Activated CD4-positive, alpha-beta T cell treated with anti-CD3 and anti-CD28 coated beads, Interleukin-2, amount 50 U/mL, for 16 hours (primary cell): ENCODE measurements around the gene REPIN1.
A peak's percentile ranks its signal among the peaks of the same experiment; 100 is the strongest.

Source experiments
- DNase-seq: peaks from one replicate; pipeline ENCODE4 v3.0.0-alpha.2; 2020

Gene REPIN1

GRCh38 chr7:150337659-150338081 lies 31.0 kb upstream of the REPIN1 start:
- DNase-seq = no peak

- no peak for DNase-seq
Measured at GRCh38 chr7:150338166-150338829, 30.3 kb upstream of the REPIN1 start.

DNA sequence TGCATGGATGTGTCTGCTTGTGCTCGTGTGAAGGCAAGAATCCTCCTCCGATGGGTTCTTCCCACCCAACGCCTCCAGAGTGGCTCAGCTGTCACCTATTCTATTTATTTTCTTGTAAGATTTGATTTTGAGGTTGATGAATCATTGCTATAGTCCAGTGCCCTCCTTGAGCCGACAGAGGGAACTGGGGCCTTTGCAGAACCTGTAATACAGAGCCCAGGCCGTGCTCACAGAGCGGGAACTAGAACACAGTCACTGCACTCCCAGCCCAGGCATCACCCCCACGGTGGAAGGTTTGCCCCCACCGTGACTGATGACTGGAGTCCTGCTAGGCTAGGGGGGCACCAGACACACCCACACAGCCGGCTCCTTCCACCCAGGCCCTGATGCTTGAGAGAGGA lies 29.2 kb upstream of the REPIN1 start:
- no peak for DNase-seq

- DNase-seq = no peak
Measured at GRCh38 chr7:150340024-150340749, 28.4 kb upstream of the REPIN1 start.

GRCh38 chr7:150340875-150341262 lies 27.8 kb upstream of the REPIN1 start:
- no peak for DNase-seq

DNA sequence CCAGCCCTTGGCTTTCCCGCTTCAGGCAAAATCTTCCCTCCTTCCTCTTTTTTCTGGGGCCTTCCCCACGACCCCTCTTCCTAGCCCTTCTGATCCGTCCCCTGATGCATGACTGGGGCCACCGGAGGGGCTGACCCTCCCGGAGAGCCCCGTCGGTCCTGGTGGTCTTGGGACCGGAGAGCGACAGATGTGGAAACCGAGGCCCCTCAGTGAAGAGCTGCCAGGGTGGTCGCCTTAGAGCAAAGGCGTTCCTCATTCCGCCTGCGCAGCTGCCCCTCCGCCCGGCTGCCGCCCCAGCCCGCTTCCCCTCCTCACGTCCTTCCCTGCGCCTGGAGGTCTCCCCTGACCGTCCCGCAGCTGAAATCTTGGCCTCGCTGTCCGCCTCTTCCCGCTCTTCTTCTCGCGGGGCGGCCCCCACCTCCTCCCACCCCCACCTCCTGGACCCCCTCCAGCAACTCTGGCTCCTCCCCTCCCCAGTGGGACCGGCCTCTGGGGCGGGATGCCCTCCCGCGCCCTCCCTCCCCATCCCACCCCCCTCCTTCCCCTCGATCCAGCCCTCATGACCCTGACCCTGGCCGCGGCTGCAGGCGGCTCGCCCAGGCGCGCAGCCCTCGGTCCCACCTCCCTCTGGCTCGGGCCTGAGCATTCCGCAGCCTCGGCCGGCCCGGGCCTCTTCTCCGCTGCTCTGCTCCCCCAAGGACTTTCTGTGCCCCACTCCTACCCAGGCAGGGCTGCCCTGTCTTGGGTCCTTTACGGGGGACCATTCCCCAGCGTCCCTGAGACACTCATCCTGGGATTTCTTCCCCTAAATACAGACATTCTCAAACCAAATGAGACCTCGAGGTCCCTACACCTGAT lies 27.1 kb upstream of the REPIN1 start, which contains the start of gene RARRES2:
TSS of gene RARRES2 (minus strand) at position 367 of the 858 bp plus-strand sequence. CDS start 1,020 bp downstream, outside the sequence.
- DNase-seq = no peak

DNA sequence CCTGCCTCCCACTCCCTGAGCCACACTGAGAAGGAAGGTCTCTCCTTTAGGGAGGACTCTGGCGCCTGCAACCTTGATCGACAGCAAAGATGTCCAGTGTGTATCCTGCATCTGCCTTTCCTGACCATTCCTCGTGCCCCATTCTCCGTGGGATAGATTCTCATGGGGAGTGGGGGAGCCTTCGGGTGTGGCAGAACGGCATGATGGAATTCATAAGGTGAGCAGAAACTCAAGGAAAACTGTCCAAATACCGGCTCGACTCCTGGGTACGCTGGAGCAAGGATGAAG lies 26.6 kb upstream of the REPIN1 start:
- DNase-seq = no peak

DNA sequence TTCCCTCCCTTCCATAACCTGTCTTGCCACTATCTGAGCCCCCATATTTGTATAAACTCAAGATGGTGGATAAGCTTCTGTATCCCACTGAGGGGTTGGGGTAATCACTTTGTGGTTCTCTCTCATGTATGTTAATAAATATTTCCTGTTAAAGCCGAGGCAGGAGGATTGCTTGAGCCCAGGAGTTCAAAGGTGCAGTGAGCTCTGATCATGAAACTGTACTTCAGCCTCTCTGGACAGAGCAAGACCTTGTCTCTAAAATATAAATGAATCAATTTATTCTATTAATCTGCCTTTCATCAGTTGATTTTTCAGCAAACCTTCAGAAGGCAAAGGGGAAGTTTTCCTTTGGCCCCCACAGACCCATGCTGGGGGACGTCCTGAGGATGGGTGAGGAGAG lies 25.4 kb upstream of the REPIN1 start:
- DNase-seq = no peak

DNA sequence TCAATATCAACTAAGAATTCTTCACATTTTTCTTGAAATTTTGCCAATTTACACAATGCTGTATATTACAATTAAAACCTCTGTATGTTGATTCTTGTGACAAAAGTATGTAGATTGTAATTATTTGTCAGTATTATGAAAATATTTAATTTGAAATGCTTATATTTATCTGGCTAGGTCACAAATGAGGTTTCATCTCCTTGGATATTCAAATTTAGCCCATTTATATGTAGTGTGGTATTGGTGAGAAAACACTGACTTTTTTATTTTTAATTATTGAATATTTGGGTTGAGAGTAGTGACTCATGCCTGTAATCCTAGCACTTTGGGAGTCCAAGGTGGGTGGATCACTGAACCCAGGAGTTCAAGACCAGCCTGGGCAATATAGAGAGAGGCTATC lies 24.3 kb upstream of the REPIN1 start:
- DNase-seq = no peak

- DNase-seq = no peak
Measured at GRCh38 chr7:150345012-150345411, 23.6 kb upstream of the REPIN1 start.

DNA sequence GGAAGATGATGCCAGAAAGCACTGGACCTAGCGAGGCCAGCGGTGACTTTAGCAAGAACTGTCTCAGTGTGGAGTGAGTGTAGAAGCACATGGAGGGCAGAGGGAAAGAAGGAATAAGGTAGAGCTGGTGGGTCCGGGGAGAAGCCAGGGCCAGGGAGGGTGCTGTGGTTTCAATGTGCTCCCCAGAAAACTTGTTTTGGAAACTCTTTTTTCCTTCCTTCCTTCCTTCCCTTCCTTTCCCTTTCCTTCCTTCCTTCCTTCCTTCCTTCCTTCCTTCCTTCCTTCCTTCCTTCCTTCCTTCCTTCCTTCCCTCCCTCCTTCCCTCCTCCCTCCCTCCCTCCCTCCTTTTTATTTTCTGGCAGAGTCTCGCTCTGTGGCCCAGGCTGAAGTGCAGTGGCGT lies 21.7 kb upstream of the REPIN1 start:
- no peak for DNase-seq

GRCh38 chr7:150351587-150352194 lies 16.9 kb upstream of the REPIN1 start:
- no peak for DNase-seq

- no peak for DNase-seq
Measured at GRCh38 chr7:150355666-150356059, 13.0 kb upstream of the REPIN1 start.

DNA sequence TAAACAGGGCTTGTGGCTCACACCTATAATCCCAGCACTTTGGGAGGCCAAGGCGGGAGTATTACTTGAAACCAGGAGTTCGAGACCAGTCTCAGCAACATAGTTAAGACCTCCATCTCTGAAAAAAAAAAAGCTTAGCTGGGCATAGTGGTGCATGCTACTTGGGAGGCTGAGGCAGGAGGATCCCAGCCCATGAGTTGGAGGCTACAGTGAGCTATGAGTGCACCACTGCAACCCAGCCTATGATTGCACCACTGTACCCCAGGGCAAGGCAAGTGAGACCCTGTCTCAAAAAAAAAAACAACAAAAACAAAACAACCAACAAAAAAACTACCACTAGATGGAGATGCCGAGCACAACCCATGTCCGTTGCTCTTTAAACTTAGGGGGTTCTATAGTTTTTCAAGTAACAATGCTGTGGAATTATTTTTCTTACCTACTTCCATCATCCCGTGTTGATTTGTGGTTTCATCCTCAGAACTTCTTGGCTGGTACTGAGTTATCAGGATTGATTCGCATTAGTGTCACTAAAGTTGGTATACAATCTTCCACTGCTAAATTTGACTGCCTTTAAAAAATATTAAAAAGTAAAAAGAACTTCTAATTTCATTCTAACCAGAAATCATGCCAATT lies 12.2 kb upstream of the REPIN1 start:
- peak; percentile 43 for DNase-seq

DNA sequence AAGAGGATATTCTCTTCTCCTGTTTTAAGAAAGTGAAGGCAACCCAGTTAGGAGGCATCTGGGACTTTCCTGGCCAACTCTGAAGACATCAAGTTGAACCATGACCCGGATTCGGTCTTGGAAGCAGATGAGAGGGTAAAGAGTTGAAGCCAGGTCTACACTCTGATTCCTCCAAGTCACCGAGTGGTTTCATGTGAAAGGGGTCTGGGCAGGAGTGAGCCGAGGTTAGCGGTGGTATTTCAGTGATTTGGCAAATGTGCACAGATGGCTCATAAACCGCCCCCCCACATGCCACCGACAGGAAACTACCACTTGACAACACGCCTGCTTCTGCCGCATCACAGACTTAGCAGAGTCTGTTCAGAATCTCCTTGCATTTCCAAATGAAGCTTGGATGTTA lies 11.4 kb upstream of the REPIN1 start:
- DNase-seq = peak; percentile 50

DNA sequence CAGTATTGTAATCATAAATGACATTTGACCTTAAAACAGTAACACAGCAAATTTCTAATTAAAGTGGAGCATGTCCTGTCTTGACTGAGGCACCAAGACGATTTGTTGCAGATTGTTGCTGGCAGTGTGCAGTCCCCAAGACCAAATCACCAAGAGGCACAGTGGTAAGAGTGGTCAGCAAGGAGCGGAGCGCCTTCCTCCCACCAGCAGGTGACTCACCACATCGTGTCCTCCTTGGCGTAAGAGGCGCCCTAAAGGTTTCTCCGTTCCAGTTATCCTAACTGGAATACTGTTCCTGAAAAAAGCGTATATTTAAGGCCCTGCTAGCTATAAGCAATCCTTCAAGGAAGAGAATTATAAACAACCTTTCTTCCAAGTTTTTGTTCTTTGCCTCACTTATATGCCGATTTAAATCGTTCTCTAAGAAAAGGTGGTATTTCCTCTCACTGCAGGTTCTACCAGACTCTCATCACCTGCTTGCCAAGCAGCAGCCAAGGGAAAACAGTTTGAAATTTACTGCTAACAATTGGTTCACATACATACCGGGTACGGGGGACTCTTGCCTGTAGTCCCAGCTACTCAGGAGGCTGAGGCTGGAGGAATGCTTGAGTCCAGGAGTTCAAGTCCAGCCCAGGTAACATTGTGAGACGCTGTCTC lies 10.7 kb upstream of the REPIN1 start:
- no peak for DNase-seq

- DNase-seq = peak; percentile 7
Measured at GRCh38 chr7:150358433-150358832, 10.2 kb upstream of the REPIN1 start.

DNA sequence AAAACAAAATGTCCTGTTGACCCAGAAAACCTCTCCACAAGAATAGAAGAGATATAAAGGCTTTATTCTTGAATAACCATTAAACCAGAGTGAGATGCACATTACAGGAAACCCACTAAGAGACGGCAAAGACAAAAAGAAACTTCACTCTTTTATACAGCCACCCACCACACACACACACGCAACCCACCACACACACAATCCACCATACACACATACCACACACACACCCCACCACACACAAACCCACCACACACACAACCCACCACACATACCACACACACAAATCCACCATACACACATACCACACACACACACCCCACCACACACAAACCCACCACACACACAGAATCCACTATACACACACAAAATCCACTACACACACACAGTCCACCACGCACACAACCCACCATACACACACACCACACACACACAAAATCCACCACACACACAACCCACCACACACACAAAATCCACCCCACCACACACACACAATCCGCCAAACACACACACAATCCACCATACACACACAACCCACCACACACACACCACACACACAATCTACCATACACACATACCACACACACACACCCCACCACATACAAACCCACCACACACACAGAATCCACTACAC lies 9.5 kb upstream of the REPIN1 start:
- DNase-seq = no peak

- no peak for DNase-seq
Measured at GRCh38 chr7:150359622-150360362, 8.8 kb upstream of the REPIN1 start.

DNA sequence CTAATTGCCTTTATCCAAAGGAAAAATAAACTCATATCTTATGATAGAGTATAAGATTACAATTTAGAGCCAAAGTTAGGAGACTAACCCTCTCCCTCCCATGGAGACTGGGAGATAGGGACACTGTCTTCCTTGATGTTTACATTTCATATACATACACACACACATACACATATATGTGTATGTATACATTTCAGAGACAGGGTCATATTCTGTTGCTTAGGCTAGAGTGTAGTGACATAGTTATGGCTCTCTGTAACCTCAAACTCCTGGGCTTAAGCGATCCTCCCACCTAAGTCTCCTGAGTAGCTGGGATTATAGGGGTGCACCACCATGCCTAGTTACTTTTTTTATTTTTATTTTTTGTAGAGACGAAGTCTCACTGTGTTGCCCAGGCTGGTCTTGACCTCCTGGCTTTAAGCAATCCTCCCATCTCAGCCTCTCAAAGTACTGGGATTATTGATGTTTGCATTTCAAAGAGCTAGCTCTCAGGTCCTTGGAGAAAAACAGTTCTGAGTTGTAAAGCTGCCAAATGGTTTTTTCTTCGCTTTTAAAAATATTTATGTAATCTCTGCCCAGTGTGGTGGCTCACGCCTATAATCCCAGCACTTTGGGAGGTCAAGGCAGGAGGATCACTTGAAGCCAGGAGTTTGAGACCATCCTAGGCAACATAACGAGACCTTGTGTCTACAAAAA lies 8.1 kb upstream of the REPIN1 start:
- DNase-seq = no peak

DNA sequence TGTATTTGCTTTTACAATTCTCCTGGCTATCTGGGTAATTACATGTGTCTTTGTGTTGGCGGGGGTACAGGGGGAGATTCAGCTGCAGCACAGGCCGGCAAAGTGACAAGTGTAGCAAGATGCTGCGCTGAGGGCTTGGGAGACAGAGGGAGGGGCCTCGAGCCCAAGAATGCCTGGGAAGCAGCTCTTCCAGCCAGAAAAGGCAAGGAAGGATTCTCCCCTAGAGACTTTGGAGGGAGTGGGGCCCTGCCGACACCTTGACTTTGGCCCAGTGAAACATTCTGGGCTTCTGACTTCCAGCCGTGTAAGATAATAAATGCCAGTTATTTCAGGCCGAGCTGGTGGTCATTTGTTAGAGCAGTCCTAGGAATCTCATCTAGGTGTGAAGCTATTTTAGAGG lies 7.2 kb upstream of the REPIN1 start:
- no peak for DNase-seq
